ENCODE results near the gene ITIH3. TPM values are rescaled to one million over a fixed set of nuclear protein-coding genes. Genes with fewer than 3 reads are reported as not detected.

Gene ITIH3
- total and polyA plus RNA-seq, 4 donors: 507 to 1,326 (median 909) TPM

DNA sequence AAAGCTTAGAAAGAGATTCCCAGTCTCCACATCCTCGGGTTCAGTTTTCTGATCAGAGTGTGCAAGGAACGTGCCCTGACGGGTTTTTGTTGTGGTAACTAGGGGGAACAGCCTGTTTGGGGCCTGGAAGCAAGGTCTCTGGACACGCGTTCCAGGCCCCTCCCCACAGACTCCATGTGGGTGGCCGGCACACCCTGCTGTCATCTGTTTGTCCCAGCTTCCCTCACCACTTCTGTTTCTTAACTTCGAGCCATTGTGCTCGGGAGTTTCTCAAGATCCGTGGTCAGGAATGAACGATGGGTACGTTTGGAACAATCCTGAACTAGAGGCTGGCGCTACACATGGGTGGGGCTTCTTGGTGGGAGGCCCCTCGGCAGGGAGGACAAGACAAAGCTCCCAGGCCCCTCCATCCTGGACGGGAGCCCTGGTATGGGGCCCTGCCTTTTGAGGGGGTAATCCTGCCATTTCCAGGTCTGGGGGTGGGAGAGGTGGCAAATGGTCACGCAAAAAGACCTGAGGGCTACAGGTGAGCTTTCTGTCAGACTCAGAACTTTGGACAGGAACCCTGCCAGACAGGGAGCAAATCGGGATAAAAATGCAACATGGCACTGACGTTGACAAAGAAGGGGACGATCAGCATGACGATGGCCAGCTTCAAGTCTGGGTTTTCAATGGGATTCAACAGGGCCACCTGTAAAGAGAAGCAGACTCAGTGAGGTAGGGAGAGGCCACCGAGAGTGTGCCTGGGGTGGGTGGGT lies 48.7 kb downstream of the ITIH3 start:
- Histone ChIP-seq H3K27me3 (ENCODE audit: control insufficient read depth in 4 of 4, insufficient read depth in 4 of 4, low read length in 3 of 4) (no peaks in the 10 kb centered on the region), H3K9me3 (ENCODE audit: control insufficient read depth in 4 of 4, low read length in 3 of 4) (no peaks in the 10 kb centered on the region), H3K4me3 (ENCODE audit: low read depth in 1 of 3, low read length in 3 of 3) (no peak overlapping the region), H3K9ac (ENCODE audit: low read depth in 1 of 2, low read length in 2 of 2) (no peak overlapping the region), H3K4me1 (ENCODE audit: control insufficient read depth in 4 of 4, insufficient read depth in 4 of 4, low read length in 3 of 4) (peaks cover 10 to 43% (median 30%) of the 10 kb centered on the region in 4 donors), H3K27ac (ENCODE audit: low read depth in 1 of 2, low read length in 2 of 2) (peak overlapping the region; percentile 91 to 97), H3K36me3 (ENCODE audit: control insufficient read depth in 4 of 4, insufficient read depth in 3 of 4, low read depth in 1 of 4, low read length in 3 of 4) (peaks cover 1 to 12% (median 8%) of the 10 kb centered on the region in 4 donors)
- WGBS: 79% methylated on average over 20 of the region's 20 CpGs
- no peak for DNase-seq (ENCODE audit: low spot score)
- TF ChIP-seq SP1 (IDR thresholded peaks at IDR 0.05) (no peak), EGR1 (IDR thresholded peaks at IDR 0.05; ENCODE audit: low read depth in 2 of 2) (no peak), FOXA1 (IDR thresholded peaks at IDR 0.05) (no peak), FOXA2 (IDR thresholded peaks at IDR 0.05) (no peak), RXRA (IDR thresholded peaks at IDR 0.05) (no peak), ZBTB33 (IDR thresholded peaks at IDR 0.05) (no peak), JUND (IDR thresholded peaks at IDR 0.05) (no peak), HNF4G (IDR thresholded peaks at IDR 0.05) (no peak), REST (IDR thresholded peaks at IDR 0.05) (no peak), RAD21 (IDR thresholded peaks at IDR 0.05) (no peak), CTCF (IDR thresholded peaks at IDR 0.05; ENCODE audit: low read depth, low read length, missing input control) (no peak), YY1 (IDR thresholded peaks at IDR 0.05) (no peak), HNF4A (conservative IDR thresholded peaks at IDR 0.05) (no peak)
- TF ChIP-seq, protein P1, sequence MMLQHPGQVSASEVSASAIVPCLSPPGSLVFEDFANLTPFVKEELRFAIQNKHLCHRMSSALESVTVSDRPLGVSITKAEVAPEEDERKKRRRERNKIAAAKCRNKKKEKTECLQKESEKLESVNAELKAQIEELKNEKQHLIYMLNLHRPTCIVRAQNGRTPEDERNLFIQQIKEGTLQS (IDR thresholded peaks at IDR 0.05): no peak
- TF ChIP-seq, protein P2, sequence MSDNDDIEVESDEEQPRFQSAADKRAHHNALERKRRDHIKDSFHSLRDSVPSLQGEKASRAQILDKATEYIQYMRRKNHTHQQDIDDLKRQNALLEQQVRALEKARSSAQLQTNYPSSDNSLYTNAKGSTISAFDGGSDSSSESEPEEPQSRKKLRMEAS (IDR thresholded peaks at IDR 0.05): no peak
